GM12865 (cell line): Measurements from ENCODE around the gene HSH2D.
"Not testable (repeated sequence)": the region's sequence is repeated elsewhere in the genome, so short reads cannot be mapped to it uniquely, and the experiment has no call there.

ENCODE experiments used
- DNase-seq: peaks from one replicate; pipeline ENCODE4 v3.0.0; 2010; ENCODE audit warnings: low read depth
- H3K4me3 ChIP-seq: 2 replicates; pipeline ENCODE4 v1.5.1; 2011; ENCODE audit warnings: mild to moderate bottlenecking, low read depth, low read length, control low read depth
- TF ChIP-seq, protein P1 (sequence below): IDR thresholded peaks from 2 replicates; pipeline ENCODE4 v1.5.1; 2011; ENCODE audit warnings: low read length, control low read depth, low read depth, inconsistent platforms; ENCODE audit not compliant: insufficient read depth; ENCODE audit errors: missing control alignments

HSH2D gene, protein sequence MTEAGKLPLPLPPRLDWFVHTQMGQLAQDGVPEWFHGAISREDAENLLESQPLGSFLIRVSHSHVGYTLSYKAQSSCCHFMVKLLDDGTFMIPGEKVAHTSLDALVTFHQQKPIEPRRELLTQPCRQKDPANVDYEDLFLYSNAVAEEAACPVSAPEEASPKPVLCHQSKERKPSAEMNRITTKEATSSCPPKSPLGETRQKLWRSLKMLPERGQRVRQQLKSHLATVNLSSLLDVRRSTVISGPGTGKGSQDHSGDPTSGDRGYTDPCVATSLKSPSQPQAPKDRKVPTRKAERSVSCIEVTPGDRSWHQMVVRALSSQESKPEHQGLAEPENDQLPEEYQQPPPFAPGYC

DNA sequence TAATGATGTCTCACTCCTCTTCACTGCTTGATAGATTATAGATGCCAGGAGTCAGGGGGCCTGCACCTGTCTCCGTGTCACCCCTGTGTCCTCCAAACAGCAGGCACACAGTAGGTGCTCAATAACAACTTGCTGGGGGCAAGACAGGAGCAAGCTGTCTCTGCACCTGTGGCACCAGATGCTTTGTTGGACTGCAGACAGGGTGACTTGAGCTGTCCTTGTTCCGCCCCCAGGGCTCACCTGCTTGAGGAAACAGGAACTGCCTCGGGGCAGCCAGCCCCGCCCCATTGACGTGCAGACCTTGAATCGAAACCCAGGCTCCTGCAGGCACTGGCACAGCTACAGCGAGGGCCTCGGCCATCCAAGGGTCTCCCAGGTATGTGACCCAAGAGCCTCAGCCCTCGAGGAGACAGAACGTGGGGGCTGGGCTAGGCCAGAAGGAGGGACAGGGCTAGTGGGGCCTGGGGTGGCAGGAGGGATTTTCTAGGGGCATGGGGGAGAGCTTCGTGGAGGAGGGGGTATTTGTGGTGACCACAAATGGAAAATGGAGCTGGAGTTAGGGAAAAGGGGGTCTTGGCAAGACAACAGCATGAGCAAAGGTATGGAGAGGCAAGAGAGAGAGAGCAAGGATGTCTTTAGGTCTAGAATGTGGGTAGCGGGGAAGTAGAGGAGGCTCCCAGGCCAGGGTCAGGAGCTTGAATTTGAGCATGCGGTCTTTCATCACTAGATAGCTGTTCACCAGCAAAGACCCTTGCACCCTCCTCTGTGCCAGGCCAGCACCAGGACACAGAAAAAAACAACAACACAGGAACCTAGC, at the start of gene HSH2D:
HSH2D (plus strand) TSS at position 287 of the 817 bp plus-strand sequence. CDS start 5,066 bp downstream, outside the sequence.
- peak; percentile 98 for DNase-seq

DNA sequence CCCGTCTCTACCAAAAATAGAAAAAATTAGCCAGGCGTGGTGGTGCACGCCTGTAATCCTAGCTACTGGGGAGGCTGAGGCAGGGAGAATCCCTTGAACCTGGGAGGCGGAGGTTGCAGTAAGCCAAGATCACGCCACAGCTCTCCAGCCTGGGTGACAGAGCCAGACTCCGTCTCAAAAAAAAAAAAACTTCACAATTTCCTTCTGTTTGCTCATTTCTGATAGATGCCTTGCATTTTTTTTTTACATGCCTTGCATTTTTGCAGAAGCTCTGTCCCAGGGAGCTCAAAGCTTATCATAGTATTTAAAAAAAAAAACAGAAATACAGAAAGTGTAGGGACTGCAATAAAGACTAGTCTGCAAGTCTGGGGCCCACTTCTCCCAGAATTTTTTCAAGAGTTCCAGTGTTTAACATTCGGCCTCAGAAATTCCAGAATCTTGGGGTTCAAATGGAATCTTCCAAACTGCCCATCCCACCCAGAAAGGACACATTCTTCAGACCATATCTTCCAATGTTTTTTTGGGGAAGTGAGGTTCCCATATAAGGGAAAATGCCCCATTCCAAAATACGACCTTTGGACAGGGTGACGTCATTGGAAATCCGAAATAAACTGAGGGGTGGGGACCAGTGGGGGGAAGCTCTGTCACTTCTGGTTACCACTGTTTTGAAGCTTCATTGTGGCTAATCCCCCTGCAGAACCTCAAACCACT, 49.0 kb upstream of the HSH2D start:
- H3K4me3 ChIP-seq: no peak overlapping the region
- TF ChIP-seq, protein P1, sequence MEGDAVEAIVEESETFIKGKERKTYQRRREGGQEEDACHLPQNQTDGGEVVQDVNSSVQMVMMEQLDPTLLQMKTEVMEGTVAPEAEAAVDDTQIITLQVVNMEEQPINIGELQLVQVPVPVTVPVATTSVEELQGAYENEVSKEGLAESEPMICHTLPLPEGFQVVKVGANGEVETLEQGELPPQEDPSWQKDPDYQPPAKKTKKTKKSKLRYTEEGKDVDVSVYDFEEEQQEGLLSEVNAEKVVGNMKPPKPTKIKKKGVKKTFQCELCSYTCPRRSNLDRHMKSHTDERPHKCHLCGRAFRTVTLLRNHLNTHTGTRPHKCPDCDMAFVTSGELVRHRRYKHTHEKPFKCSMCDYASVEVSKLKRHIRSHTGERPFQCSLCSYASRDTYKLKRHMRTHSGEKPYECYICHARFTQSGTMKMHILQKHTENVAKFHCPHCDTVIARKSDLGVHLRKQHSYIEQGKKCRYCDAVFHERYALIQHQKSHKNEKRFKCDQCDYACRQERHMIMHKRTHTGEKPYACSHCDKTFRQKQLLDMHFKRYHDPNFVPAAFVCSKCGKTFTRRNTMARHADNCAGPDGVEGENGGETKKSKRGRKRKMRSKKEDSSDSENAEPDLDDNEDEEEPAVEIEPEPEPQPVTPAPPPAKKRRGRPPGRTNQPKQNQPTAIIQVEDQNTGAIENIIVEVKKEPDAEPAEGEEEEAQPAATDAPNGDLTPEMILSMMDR: no peak
- no peak for DNase-seq

More for the DNA sequence above, at the start of gene HSH2D:
- H3K4me3 ChIP-seq: peak within 1 kb of the TSS; percentile 72
- TF ChIP-seq, protein P1: no peak

DNA sequence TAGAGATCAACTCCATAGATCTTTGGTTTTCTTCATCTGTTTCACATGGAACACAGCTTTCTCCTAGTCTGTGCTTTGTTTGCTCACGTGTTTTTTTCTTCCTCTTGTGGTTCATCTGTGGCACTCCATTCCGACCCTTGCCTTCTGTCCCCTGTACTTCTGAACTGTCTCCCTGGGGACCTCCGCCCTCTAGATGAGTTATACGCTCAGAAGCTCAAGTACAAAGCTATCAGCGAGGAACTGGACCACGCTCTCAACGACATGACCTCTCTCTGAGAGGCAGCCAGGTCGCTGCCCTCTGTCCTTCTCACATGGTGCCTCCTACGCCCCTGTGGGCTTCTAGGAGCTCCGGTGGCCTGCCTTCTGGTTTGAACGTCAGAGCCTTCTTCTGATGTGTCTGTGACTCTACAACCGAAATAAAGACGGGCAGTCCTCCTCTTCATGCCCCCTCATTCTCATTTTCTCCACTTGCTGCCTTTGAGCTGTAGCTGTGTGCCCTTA, 48.4 kb upstream of the HSH2D start:
- no peak overlapping the region for H3K4me3 ChIP-seq
- no peak for DNase-seq
- TF ChIP-seq, protein P1: no peak

DNA sequence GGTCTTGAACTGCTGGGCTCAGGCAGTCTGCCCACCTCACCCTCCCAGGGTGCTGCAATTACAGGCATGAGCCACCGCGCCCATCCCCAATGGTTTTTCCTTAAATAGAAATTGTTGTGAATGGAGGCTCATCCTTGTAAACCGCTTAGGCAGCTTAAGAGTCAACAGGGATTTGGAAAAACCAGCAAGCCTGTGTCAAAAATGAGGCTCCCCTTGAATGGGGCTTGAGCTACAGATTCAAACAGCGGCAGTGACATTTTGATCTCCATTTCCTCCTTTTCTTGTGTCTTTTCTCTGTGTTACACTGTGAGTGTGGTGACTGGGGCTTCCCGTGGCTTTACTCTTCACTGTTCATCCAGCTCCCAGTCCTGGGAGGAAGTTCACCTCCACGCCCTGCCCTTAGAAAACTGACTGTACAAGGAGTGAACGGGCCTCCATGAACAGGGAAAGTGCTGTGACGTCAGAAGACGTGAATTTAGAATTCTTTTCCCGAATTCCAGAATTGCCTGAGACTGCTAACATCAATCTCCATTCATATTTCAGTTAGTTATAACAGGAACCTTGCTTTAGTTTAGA, 47.1 kb upstream of the HSH2D start:
- TF ChIP-seq, protein P1: no peak
- no peak for DNase-seq
- no peak overlapping the region for H3K4me3 ChIP-seq

DNA sequence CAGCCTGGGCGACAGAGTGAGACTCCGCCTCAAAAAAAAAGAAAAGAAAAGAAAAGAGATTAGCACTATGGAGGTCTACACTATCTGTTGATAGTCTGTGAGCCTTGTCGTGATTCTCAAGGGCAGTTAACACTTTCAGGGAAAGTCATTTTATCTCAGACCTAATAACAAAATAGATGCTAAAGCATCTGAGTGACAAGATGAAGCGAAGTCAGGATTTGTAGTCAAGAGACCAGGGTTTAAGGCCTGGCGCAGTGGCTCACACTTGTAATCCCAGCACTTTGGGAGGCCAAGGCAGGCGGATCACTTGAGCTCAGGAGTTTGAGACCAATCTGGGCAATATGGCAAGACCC, 45.1 kb upstream of the HSH2D start:
- H3K4me3 ChIP-seq: no peak overlapping the region
- DNase-seq: no peak
- TF ChIP-seq, protein P1: no peak

DNA sequence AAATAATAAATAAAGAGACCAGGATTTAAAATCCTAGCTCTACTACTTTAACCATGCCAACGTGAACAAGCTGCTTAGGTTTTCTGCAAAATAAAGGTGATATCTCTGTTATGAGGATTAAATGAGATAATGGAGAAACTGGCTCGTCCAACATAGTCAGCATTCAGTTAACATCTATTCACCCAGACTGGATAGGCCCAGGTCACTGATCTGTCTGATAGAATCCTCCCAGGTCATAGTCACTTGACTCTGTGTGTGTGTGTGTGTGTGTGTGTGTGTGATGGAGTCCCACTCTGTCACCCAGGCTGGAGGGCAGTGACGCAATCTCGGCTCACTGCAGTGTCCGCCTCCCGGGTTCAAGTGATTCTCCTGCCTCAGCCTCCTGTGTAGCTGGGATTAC, 44.7 kb upstream of the HSH2D start:
- TF ChIP-seq, protein P1: no peak
- no peak overlapping the region for H3K4me3 ChIP-seq
- no peak for DNase-seq

DNA sequence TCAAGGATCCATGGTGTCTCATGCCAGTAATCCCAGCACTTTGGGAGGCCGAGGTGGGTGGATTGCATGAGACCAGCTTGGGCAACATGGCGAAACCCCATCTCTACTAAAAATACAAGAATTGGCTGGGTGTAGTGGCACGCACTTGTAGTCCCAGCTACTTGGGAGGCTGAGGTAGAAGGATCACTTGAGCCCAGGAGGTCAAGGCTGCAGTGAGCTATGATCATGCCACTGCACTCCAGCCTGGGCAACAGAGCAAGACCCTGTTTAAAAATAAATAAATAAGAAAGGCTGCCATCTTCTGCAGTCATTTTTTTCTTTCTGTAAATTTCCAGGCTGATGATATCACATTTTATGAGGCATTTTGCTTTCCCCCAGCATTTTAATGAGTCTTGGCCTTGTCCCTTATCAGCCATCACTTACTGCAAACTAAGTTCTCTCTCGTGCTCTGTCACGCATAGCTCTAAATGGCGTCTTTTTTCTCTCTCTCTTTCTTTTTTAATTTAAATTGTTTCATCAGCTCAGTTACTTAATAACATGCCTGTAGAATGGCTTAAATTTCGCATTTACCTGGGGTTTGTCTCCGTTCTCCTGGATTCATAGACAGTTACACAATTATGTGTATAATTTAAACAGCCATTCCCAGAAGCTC, 44.0 kb upstream of the HSH2D start:
- not testable (repeated sequence) for H3K4me3 ChIP-seq, DNase-seq
